ENCODE measurements around the gene EPM2AIP1.

GRCh38 chr3:36973139-36973538, 19.8 kb downstream of the EPM2AIP1 start:
- no peak for TF ChIP-seq CTCF (IDR thresholded peaks at IDR 0.05)
- TF ChIP-seq ZFX (IDR thresholded peaks at IDR 0.05; ENCODE audit: borderline replicate concordance) = no peak
